GM12864 (cell line): ENCODE data around the gene PRR15L.
"Not testable (repeated sequence)": the region's sequence is repeated elsewhere in the genome, so short reads cannot be mapped to it uniquely, and the experiment has no call there.

Source experiments
- DNase-seq: peaks from one replicate; pipeline ENCODE4 v3.0.0-alpha.2; 2011; ENCODE audit warnings: low read depth
- H3K4me3 ChIP-seq: 2 replicates; pipeline ENCODE4 v1.5.1; 2011; ENCODE audit warnings: mild to moderate bottlenecking, low read depth, low read length, control low read depth
- CTCF ChIP-seq: IDR thresholded peaks from 2 replicates; pipeline ENCODE4 v1.5.1; 2011; ENCODE audit warnings: low read depth, mild to moderate bottlenecking, moderate library complexity, low read length, control low read depth, inconsistent platforms; ENCODE audit errors: missing control alignments

Gene PRR15L

DNA sequence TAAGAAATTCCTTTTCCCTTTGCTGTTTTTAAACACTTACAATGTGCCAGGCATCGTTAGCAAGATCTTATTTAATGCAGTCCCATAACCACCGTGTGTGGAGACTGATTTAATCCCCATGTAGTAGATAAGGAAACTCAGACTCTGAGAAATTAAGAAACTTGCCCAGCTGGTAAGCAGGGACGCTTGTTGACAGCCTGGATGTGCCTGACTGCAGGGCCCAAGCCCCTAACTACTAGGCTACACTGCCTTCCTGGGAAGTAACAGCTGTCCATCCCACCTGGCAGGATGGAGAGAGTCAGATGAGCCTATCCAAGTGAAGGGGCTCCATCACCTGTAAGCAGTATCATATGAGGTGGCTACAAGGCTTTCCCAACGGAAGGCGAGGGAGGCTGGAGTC lies 36.3 kb upstream of the PRR15L start:
- H3K4me3 ChIP-seq, result no peak overlapping the region
- TF ChIP-seq CTCF, result no peak
- no peak for DNase-seq

DNA sequence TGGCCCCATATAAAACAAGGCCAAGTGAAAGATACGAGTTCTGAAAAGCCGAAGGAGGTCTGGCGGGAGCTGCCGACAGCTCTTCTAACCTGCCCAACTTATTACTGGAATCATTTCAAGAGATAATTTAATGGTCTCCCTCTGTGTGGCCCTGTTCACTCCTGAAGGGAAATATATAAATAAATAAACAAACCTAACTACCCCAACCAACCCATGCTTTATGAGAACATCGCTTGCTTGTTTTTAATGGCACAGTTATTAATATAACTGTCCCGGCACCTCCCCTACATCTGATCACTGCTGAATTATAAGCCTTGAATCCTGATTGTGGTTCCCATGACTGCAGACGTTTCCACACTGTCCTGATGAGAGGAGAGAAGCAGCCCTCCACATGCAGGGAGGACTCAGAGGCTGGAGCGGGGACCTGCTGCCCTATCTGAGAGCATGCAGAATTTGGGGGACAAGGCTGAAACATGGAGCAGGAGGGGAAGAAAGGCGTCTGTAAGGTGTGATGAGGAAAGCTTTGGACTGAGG lies 35.4 kb upstream of the PRR15L start:
- H3K4me3 ChIP-seq, result no peak overlapping the region
- no peak for DNase-seq
- TF ChIP-seq CTCF, result no peak

DNA sequence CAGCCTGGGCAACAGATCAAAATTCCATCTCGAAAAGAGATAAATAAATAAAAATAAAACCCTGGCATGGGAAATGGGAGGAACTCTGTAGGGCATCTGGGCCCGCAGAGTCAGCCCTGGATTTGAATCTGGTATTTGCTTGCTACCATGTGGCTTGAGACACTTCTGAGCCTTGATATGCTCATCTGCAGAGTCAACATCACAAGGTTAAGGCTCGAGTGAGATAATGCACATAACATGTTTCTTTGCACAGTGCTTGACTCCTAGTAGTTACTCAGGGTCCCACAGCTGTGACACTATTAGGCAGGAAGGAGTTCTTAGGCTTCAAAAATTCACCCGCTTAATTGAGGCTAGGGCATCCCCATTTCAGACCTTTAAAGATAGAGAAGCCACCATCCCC lies 34.5 kb upstream of the PRR15L start:
- DNase-seq, result no peak
- no peak overlapping the region for H3K4me3 ChIP-seq
- TF ChIP-seq CTCF, result no peak

DNA sequence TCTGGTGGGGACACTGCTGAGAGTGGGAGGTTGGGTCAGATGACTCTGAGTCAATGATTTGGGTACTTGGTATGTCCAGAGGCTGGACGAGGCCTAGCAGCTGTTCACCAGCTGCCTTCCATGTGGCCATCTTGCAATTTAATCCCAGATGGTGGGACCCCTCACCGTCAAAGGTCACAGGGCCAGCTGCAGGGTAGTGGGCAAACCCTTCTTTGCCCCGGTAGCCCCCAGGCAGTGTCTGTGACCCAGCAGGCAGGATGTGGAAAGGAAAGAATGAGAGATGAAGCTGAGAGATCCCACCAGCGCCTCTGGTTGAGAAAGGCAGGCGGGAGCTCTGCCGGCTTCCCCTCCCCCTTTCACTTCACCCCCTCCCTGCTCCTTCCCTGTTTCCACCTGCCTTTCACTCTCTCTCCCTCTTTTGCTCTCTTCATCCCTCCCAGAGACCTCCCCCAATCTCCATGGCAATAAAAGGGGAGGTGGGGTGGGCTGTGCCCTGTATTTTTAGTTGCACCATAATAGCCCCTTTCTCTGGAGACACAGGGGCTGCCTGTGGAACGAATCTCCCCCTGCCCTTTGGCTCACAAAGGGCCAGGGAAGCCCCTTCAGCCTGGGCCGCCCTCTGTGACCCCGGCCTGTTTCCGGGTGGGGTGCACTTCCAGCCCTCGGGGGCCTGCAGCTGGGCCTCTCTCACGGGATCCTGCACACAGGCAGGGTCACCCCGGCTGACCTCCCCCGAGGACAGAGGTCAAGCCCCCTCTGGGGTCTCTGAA lies 33.5 kb upstream of the PRR15L start:
- no peak for TF ChIP-seq CTCF
- H3K4me3 ChIP-seq, result no peak overlapping the region
- DNase-seq, result no peak

DNA sequence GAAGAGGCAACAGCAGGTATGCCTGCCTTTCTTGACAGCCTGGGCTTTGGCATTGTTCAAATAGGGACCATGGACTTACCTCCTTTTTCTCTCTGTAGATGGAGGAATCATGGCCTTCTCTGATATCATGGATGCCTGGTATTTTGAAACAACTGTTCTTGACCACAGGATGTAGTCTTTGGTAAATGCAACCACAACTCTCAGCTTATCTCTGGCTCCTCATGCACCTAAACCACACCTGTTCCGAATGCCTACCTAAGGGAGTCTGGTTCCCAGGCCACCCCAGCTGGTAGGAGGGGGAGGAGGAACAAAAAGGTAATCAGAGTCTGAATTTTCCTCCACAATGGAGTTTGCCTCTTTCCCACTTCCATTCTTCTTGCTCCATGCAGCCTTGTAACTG lies 32.0 kb upstream of the PRR15L start:
- no peak for DNase-seq
- TF ChIP-seq CTCF, result no peak
- no peak overlapping the region for H3K4me3 ChIP-seq

- TF ChIP-seq CTCF, result no peak
- DNase-seq, result no peak
Measured at GRCh38 chr17:47989159-47989558, 31.5 kb upstream of the PRR15L start.

DNA sequence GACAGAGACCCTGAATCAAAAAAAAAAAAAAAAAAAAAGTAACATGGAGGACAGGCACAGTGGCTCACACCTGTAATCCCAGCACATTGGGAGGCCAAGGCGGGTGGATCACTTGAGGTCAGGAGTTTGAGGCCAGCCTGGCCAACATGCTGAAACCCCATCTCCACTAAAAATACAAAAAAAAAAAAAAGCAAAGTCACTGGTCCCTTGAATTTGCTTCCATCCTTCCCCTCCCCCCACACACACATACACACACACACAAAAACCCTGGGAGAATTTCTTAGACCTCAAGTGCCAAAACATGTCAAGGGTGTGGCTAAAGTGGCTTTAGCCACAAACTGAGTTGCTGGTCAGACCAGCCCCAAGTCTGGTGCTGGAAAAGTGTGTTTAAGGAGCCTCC lies 30.8 kb upstream of the PRR15L start:
- H3K4me3 ChIP-seq, DNase-seq: not testable (repeated sequence)

More at GRCh38 chr17:47989159-47989558, 31.5 kb upstream of the PRR15L start:
- no peak overlapping the region for H3K4me3 ChIP-seq
